GM19099 (cell line): ENCODE data around the gene OGA.

ENCODE experiments used
- POLR2A ChIP-seq: IDR thresholded peaks from 3 replicates; pipeline ENCODE4 v1.6.1; 2011; ENCODE audit warnings: low read depth; ENCODE audit not compliant: insufficient read length; ENCODE audit errors: extremely low read depth

OGA gene

GRCh38 chr10:101840741-101841453, 22.7 kb upstream of the OGA start:
- TF ChIP-seq POLR2A, result no peak

- TF ChIP-seq POLR2A, result no peak
Observed at GRCh38 chr10:101840102-101840684, 21.9 kb upstream of the OGA start.

- TF ChIP-seq POLR2A, result no peak
Observed at GRCh38 chr10:101839416-101840063, 21.3 kb upstream of the OGA start.

GRCh38 chr10:101839002-101839401, 20.8 kb upstream of the OGA start:
- no peak for TF ChIP-seq POLR2A

- no peak for TF ChIP-seq POLR2A
Observed at GRCh38 chr10:101838416-101838970, 20.2 kb upstream of the OGA start.

- TF ChIP-seq POLR2A, result no peak
Observed at GRCh38 chr10:101837748-101838147, 19.5 kb upstream of the OGA start.

- no peak for TF ChIP-seq POLR2A
Observed at GRCh38 chr10:101835362-101835761, 17.1 kb upstream of the OGA start.

GRCh38 chr10:101834341-101834740, 16.1 kb upstream of the OGA start:
- no peak for TF ChIP-seq POLR2A

GRCh38 chr10:101833466-101833865, 15.2 kb upstream of the OGA start:
- TF ChIP-seq POLR2A, result no peak

GRCh38 chr10:101832325-101832771, 14.1 kb upstream of the OGA start:
- TF ChIP-seq POLR2A, result no peak

GRCh38 chr10:101831169-101831811, 13.0 kb upstream of the OGA start:
- TF ChIP-seq POLR2A, result no peak

- peak; percentile 58 for TF ChIP-seq POLR2A
Observed at GRCh38 chr10:101830322-101831168, 12.3 kb upstream of the OGA start.

GRCh38 chr10:101829561-101830315, 11.5 kb upstream of the OGA start:
- no peak for TF ChIP-seq POLR2A
